ENCODE data around the gene LSS. TPM values are rescaled to one million over a fixed set of nuclear protein-coding genes. Genes with fewer than 3 reads are reported as not detected.

LSS gene
- total and polyA plus RNA-seq, 2 of the 4 experiments (the other 2 are of a cell fraction) = 43.4 to 58.1 TPM

DNA sequence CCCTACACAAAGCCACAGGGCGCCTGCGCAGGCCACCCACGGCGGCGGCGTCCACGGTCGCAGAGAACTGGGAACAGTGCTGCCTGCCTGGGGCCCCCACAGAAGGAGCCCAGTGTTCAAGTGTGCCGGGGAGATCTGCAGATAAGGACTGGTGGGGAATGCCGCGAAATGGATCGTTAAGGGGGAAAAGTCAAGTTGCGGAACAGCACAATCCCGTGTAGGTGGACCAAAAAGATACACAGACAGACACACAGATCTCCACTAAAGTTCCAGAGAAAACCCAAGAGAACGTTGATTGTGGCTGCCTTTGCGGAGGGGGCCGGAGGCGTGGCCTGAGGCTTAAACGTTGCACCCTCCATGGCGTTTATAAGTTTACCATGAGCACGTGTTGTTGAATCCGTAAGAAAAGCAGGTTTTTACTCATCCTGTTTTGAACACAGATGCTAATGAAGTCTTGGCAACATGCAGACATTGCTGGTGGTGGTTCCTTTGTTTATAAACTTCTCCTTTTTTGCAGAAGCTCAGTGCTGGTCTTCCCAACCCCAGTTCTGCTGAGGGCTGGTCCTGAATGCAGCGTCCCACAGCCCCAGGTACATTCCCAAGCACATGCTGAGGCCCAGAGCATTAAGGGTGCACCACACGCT is 48.4 kb downstream of the LSS start:
- Histone ChIP-seq H3K4me3 (ENCODE audit: insufficient read depth, low read depth, low read length) (no peak overlapping the region), H3K9ac (ENCODE audit: low read depth, low read length) (no peak overlapping the region), H4K20me1 (ENCODE audit: insufficient read depth, low read length) (no peaks in the 10 kb centered on the region), H3K9me1 (ENCODE audit: insufficient read depth, low read length) (peaks cover 4% of the 10 kb centered on the region), H3K36me3 (ENCODE audit: control insufficient read depth, insufficient read depth, low read length) (no peaks in the 10 kb centered on the region), H3K27me3 (ENCODE audit: control insufficient read depth, insufficient read depth, low read length) (no peaks in the 10 kb centered on the region), H3K18ac (ENCODE audit: low read depth, low read length) (no peak overlapping the region), H3K14ac (replicated peaks; ENCODE audit: low read depth, low read length) (no peak overlapping the region), H3K9me3 (ENCODE audit: control insufficient read depth, insufficient read depth, low read length) (peaks cover 2% of the 10 kb centered on the region; the same call in 1 of the 2 replicates), H2BK120ac (ENCODE audit: low read depth, low read length) (no peak overlapping the region), H3K4me2 (ENCODE audit: low read depth, low read length) (no peak overlapping the region), H2BK5ac (ENCODE audit: low read depth, low read length, poor library complexity, severe bottlenecking) (no peak overlapping the region), H3K56ac (ENCODE audit: extremely low read depth, insufficient read depth, low read length) (no peak overlapping the region), H2BK15ac (ENCODE audit: low read depth, low read length) (no peak overlapping the region), H3K23ac (ENCODE audit: low read depth, low read length) (no peak overlapping the region), H4K91ac (ENCODE audit: insufficient read depth, low read depth, low read length) (no peak overlapping the region), H4K5ac (ENCODE audit: low read depth, low read length) (no peak overlapping the region), H2AFZ (replicated peaks; ENCODE audit: low read length, poor library complexity) (no peak overlapping the region), H3K4me1 (ENCODE audit: control insufficient read depth, insufficient read depth, low read length) (peaks cover 7% of the 10 kb centered on the region; the same call in 1 of the 2 replicates), H3K79me1 (ENCODE audit: low read depth in 1 of 2, low read length in 2 of 2) (peaks cover 4 to 8% of the 10 kb centered on the region in 2 experiments; a peak in 3 of 4 replicates), H3K4ac (ENCODE audit: low read depth, low read length) (no peak overlapping the region), H2BK20ac (ENCODE audit: low read depth, low read length) (no peak overlapping the region), H2AK5ac (ENCODE audit: low read depth, low read length) (no peak overlapping the region), H2AK9ac (replicated peaks; ENCODE audit: low read depth, low read length, poor library complexity) (no peak overlapping the region), H3K27ac (ENCODE audit: insufficient read depth, low read length) (no peak overlapping the region), H4K8ac (ENCODE audit: low read depth in 2 of 2, low read length in 2 of 2) (no peak overlapping the region)
- dilution Hi-C loops (cut with HindIII; ENCODE audit: low sequenced_read_pairs, unreplicated experiment) = no loop called here
- no peak for TF ChIP-seq RCOR1 (IDR thresholded peaks at IDR 0.05; ENCODE audit: insufficient replicate concordance, low read length)
- TF ChIP-seq BHLHE40 (IDR thresholded peaks at IDR 0.05; ENCODE audit: low read depth, low read length) = no peak
- no peak for TF ChIP-seq POLR2A (IDR thresholded peaks at IDR 0.05; ENCODE audit: low read depth, low read length)
- no peak for TF ChIP-seq CEBPB (IDR thresholded peaks at IDR 0.05; ENCODE audit: low read depth, low read length)
- TF ChIP-seq CTCF (conservative IDR thresholded peaks at IDR 0.05; ENCODE audit: low read depth, low read length) = no peak
- TF ChIP-seq RAD21 (IDR thresholded peaks at IDR 0.05; ENCODE audit: low read length) = no peak
- TF ChIP-seq, protein P1, sequence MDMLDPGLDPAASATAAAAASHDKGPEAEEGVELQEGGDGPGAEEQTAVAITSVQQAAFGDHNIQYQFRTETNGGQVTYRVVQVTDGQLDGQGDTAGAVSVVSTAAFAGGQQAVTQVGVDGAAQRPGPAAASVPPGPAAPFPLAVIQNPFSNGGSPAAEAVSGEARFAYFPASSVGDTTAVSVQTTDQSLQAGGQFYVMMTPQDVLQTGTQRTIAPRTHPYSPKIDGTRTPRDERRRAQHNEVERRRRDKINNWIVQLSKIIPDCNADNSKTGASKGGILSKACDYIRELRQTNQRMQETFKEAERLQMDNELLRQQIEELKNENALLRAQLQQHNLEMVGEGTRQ (IDR thresholded peaks at IDR 0.05; ENCODE audit: low read depth, low read length) = no peak
- no peak for ATAC-seq (ENCODE audit: low read depth)
- ChIA-PET CTCF (no interaction called here), POLR2A (ENCODE audit: unreplicated experiment) (no interaction called here)
- in situ Hi-C loops (cut with MboI; ENCODE audit: low sequenced_read_pairs) = no loop called here
- WGBS, 2 experiments (ENCODE audit: extremely low coverage in 2 of 2, insufficient read length in 1 of 2) = 62% methylated on average over 7 of the region's 24 CpGs; no CpG with 5 or more reads in 1 of the 2 experiments
- BruUV-seq (replicated peaks) = no TSS peak
- intact Hi-C loops (cut with micrococcal nuclease) = no loop called here
- DNase-seq = no peak
